Fibroblast of lung (primary cell): ENCODE measurements around the gene QSOX1. TPM values are rescaled to one million over a fixed set of nuclear protein-coding genes. Genes with fewer than 3 reads are reported as not detected.

Experiments used
- DNase-seq, 2 donors: peaks; one replicate each; pipeline versions ENCODE4 v3.0.0 to v3.0.0-alpha.2; 2010; ENCODE audit warnings: low read depth in 2 of 2
- H2AFZ ChIP-seq: 2 replicates; pipeline ENCODE4 v1.5.1; 2012; ENCODE audit warnings: low read length, control low read depth, inconsistent platforms
- H3K27ac ChIP-seq: 2 replicates; pipeline ENCODE4 v1.5.1; 2011; ENCODE audit warnings: low read length, control low read depth; ENCODE audit not compliant: insufficient read depth
- H3K27me3 ChIP-seq: 2 replicates; pipeline ENCODE4 v1.5.1; 2011; ENCODE audit warnings: mild to moderate bottlenecking, low read length; ENCODE audit not compliant: control insufficient read depth, insufficient read depth
- H3K36me3 ChIP-seq: 2 replicates; pipeline ENCODE4 v1.5.1; 2011; ENCODE audit warnings: low read length; ENCODE audit not compliant: control insufficient read depth, insufficient read depth
- H3K4me1 ChIP-seq: 2 replicates; pipeline ENCODE4 v1.5.1; 2011; ENCODE audit warnings: low read length; ENCODE audit not compliant: control insufficient read depth, insufficient read depth; ENCODE audit errors: extremely low read depth
- H3K4me2 ChIP-seq: 2 replicates; pipeline ENCODE4 v1.5.1; 2011; ENCODE audit warnings: low read length, control low read depth; ENCODE audit not compliant: insufficient read depth; ENCODE audit errors: extremely low read depth
- H3K4me3 ChIP-seq, 4 experiments: fragments of 200-600 bp in 1 of 4; sonication (generic) in 1 of 4; replicated peaks in 1 of 4; 2 replicates each; pipeline ENCODE4 v1.5.1; 2011 to 2016; ENCODE audit warnings: low read length in 4 of 4, low read depth in 3 of 4, mild to moderate bottlenecking in 3 of 4, control low read depth in 2 of 4, inconsistent platforms in 1 of 4, mixed read lengths in 1 of 4; ENCODE audit not compliant: insufficient read depth in 1 of 4; ENCODE audit errors: control extremely low read depth in 1 of 4
- H3K79me2 ChIP-seq: 2 replicates; pipeline ENCODE4 v1.5.1; 2012; ENCODE audit warnings: mild to moderate bottlenecking, low read length, inconsistent platforms; ENCODE audit not compliant: control insufficient read depth, insufficient read depth
- H3K9ac ChIP-seq: 2 replicates; pipeline ENCODE4 v1.5.1; 2011; ENCODE audit warnings: mild to moderate bottlenecking, low read length, control low read depth; ENCODE audit not compliant: insufficient read depth
- H3K9me3 ChIP-seq: 2 replicates; pipeline ENCODE4 v1.5.1; 2012; ENCODE audit warnings: low read depth, low read length; ENCODE audit not compliant: control insufficient read depth, insufficient read depth
- H4K20me1 ChIP-seq: 2 replicates; pipeline ENCODE4 v1.5.1; 2011; ENCODE audit warnings: low read length; ENCODE audit not compliant: control insufficient read depth, insufficient read depth; ENCODE audit errors: extremely low read depth
- CTCF ChIP-seq, 2 donors: IDR thresholded peaks in 1 of 2; conservative IDR thresholded peaks in 1 of 2; 1 replicate in 1 of 2; 2 replicates in 1 of 2; pipeline ENCODE4 v1.5.1; 2011 to 2012; ENCODE audit warnings: low read length in 2 of 2, control low read depth in 1 of 2, inconsistent platforms in 1 of 2, low read depth in 1 of 2, mild to moderate bottlenecking in 1 of 2
- EZH2 ChIP-seq: IDR thresholded peaks from 2 replicates; pipeline ENCODE4 v1.5.1; 2012; ENCODE audit warnings: low read length, control low read depth, mild to moderate bottlenecking; ENCODE audit errors: missing control alignments
- polyA plus RNA-seq, 2 donors: library from polyadenylated mRNA; depleted of rRNA in 1 of 2; stranded (reverse) in 1 of 2; unstranded in 1 of 2; fragments of >200 nt; gene quantifications; 2 replicates each; pipeline ENCODE4 v1.2.1, GENCODE V29; 2011 to 2012; ENCODE audit warnings: missing spikeins in 1 of 2
- total RNA-seq: library from RNA; depleted of rRNA; stranded (reverse); fragments of >200 nt; gene quantifications from 2 replicates; pipeline ENCODE4 v1.2.1, GENCODE V29; 2014

The QSOX1 gene
- total and polyA plus RNA-seq, 2 donors (not counting 1 experiment from before 2014, with no cell fraction given) = 799 to 1,312 TPM

- H3K27ac ChIP-seq = no peak overlapping the region
- no peaks in the 10 kb centered on the region for H3K79me2 ChIP-seq
- H3K9ac ChIP-seq = no peak overlapping the region
- peaks cover 2% of the 10 kb centered on the region for H3K4me1 ChIP-seq
- H3K9me3 ChIP-seq = no peaks in the 10 kb centered on the region
- H4K20me1 ChIP-seq = no peaks in the 10 kb centered on the region
- no peak overlapping the region for H3K4me3 ChIP-seq
- no peaks in the 10 kb centered on the region for H3K36me3 ChIP-seq
- no peak for DNase-seq
- no peak overlapping the region for H3K4me2 ChIP-seq
- H2AFZ ChIP-seq = no peak overlapping the region
- TF ChIP-seq CTCF (conservative IDR thresholded peaks at IDR 0.05 in 1 of 2, IDR thresholded peaks at IDR 0.05 in 1 of 2; ENCODE audit: low read depth in 1 of 2, low read length in 2 of 2) = no peak
- TF ChIP-seq EZH2 = no peak
- H3K27me3 ChIP-seq = no peaks in the 10 kb centered on the region
Observed at GRCh38 chr1:180210008-180210620, 55.4 kb downstream of the QSOX1 start.

- no peak for DNase-seq
- H3K27ac ChIP-seq = no peak overlapping the region
- H3K4me2 ChIP-seq = no peak overlapping the region
- no peak overlapping the region for H3K9ac ChIP-seq
- H3K36me3 ChIP-seq = no peaks in the 10 kb centered on the region
- H3K4me1 ChIP-seq = peaks cover 2% of the 10 kb centered on the region
- no peaks in the 10 kb centered on the region for H3K79me2 ChIP-seq
- H2AFZ ChIP-seq = no peak overlapping the region
- TF ChIP-seq EZH2 (no peak), CTCF (conservative IDR thresholded peaks at IDR 0.05 in 1 of 2, IDR thresholded peaks at IDR 0.05 in 1 of 2; ENCODE audit: low read depth in 1 of 2, low read length in 2 of 2) (no peak)
- H3K9me3 ChIP-seq = no peaks in the 10 kb centered on the region
- H3K27me3 ChIP-seq = no peaks in the 10 kb centered on the region
- H3K4me3 ChIP-seq = no peak overlapping the region
- H4K20me1 ChIP-seq = no peaks in the 10 kb centered on the region
Observed at GRCh38 chr1:180211156-180211859, 56.6 kb downstream of the QSOX1 start.

GRCh38 chr1:180211860-180212229 lies 57.2 kb downstream of the QSOX1 start:
- Histone ChIP-seq H3K27ac (no peak overlapping the region), H2AFZ (no peak overlapping the region), H3K79me2 (no peaks in the 10 kb centered on the region), H3K4me2 (no peak overlapping the region), H3K4me1 (peaks cover 2% of the 10 kb centered on the region), H3K36me3 (no peaks in the 10 kb centered on the region), H4K20me1 (no peaks in the 10 kb centered on the region), H3K27me3 (no peaks in the 10 kb centered on the region), H3K9me3 (no peaks in the 10 kb centered on the region), H3K4me3 (no peak overlapping the region), H3K9ac (no peak overlapping the region)
- no peak for DNase-seq
- TF ChIP-seq CTCF (conservative IDR thresholded peaks at IDR 0.05 in 1 of 2, IDR thresholded peaks at IDR 0.05 in 1 of 2; ENCODE audit: low read depth in 1 of 2, low read length in 2 of 2) = no peak
- no peak for TF ChIP-seq EZH2
